GM23338 (cell line): Measurements from ENCODE around the gene YPEL4. TPM values are rescaled to one million over a fixed set of nuclear protein-coding genes. Genes with fewer than 3 reads are reported as not detected.

ENCODE experiments used
- ATAC-seq: fragments of 200-7000 bp; cut with Tn5 transposase; 3 replicates; pipeline ENCODE4 v1.9.1; 2020
- DNase-seq: peaks from one replicate; pipeline ENCODE4 v3.0.0-alpha.2; 2015; ENCODE audit warnings: low spot score
- H2AFZ ChIP-seq: fragments of 200-600 bp; sonication (generic); 2 replicates; pipeline ENCODE4 v1.8.0; 2016; ENCODE audit warnings: antibody characterized with exemption, mild to moderate bottlenecking, moderate library complexity
- H3F3A ChIP-seq: fragments of 200-600 bp; sonication (generic); replicated peaks from 2 replicates; pipeline ENCODE4 v1.8.0; 2017; ENCODE audit warnings: antibody characterized with exemption, mixed run types, low read depth
- H3K27ac ChIP-seq: fragments of 200-600 bp; sonication (generic); 2 replicates; pipeline ENCODE4 v1.6.1; 2016; ENCODE audit warnings: low read depth
- H3K27me3 ChIP-seq: fragments of 200-600 bp; sonication (generic); 2 replicates; pipeline ENCODE4 v1.8.0; 2016; ENCODE audit warnings: mild to moderate bottlenecking, mixed run types, moderate library complexity; ENCODE audit not compliant: insufficient read depth
- H3K36me3 ChIP-seq: fragments of 200-600 bp; sonication (generic); 2 replicates; pipeline ENCODE4 v1.8.0; 2016; ENCODE audit warnings: mild to moderate bottlenecking; ENCODE audit not compliant: insufficient read depth
- H3K4me1 ChIP-seq: fragments of 200-600 bp; sonication (generic); 2 replicates; pipeline ENCODE4 v1.8.0; 2016; ENCODE audit warnings: mild to moderate bottlenecking, moderate library complexity; ENCODE audit not compliant: insufficient read depth
- H3K4me2 ChIP-seq: fragments of 200-600 bp; sonication (generic); 2 replicates; pipeline ENCODE4 v1.7.1; 2017; ENCODE audit warnings: mixed run types
- H3K4me3 ChIP-seq: fragments of 200-600 bp; sonication (generic); 2 replicates; pipeline ENCODE4 v1.6.1; 2016; ENCODE audit warnings: mixed run types
- H3K79me2 ChIP-seq: fragments of 200-600 bp; sonication (generic); replicated peaks from 2 replicates; pipeline ENCODE4 v1.8.0; 2017; ENCODE audit warnings: mild to moderate bottlenecking; ENCODE audit not compliant: insufficient read depth
- H3K9me2 ChIP-seq: fragments of 200-600 bp; sonication (generic); 2 replicates; pipeline ENCODE4 v1.8.0; 2017; ENCODE audit not compliant: insufficient read depth
- H4K20me1 ChIP-seq: fragments of 200-600 bp; sonication (generic); replicated peaks from 2 replicates; pipeline ENCODE4 v1.8.0; 2017; ENCODE audit warnings: mild to moderate bottlenecking; ENCODE audit not compliant: insufficient read depth
- H3K27ac Mint-ChIP-seq: 2 replicates; pipeline ENCODE4 v1.8.0; 2020; ENCODE audit warnings: inconsistent platforms, mild to moderate bottlenecking, moderate library complexity, mixed read lengths
- H3K27me3 Mint-ChIP-seq: 3 replicates; pipeline ENCODE4 v1.8.0; 2022; ENCODE audit warnings: low read depth, mild to moderate bottlenecking, moderate library complexity, mixed read lengths, inconsistent platforms; ENCODE audit not compliant: insufficient read depth, poor library complexity
- H3K36me3 Mint-ChIP-seq: 3 replicates; pipeline ENCODE4 v1.8.0; 2021; ENCODE audit warnings: low read depth, mild to moderate bottlenecking, inconsistent platforms, moderate library complexity, mixed read lengths
- H3K4me1 Mint-ChIP-seq: 3 replicates; pipeline ENCODE4 v1.8.0; 2020; ENCODE audit warnings: mild to moderate bottlenecking, inconsistent platforms, mixed read lengths
- H3K4me3 Mint-ChIP-seq: 3 replicates; pipeline ENCODE4 v1.8.0; 2021; ENCODE audit warnings: moderate library complexity, mild to moderate bottlenecking, inconsistent platforms, mixed read lengths
- H3K9me3 Mint-ChIP-seq: 3 replicates; pipeline ENCODE4 v1.8.0; 2020; ENCODE audit warnings: moderate library complexity, mild to moderate bottlenecking, inconsistent platforms, mixed read lengths
- CREB1 ChIP-seq: fragments of 250-450 bp; sonication (Bioruptor Pico); IDR thresholded peaks from 2 replicates; pipeline ENCODE4 v1.5.0; 2020; ENCODE audit warnings: low read depth, mild to moderate bottlenecking, moderate library complexity
- CTCF ChIP-seq, 2 experiments: fragments of 200-600 bp in 1 of 2; sonication (generic) in 1 of 2; conservative IDR thresholded peaks; 2 replicates each; pipeline versions ENCODE4 v1.5.1 to v1.6.1; 2016 to 2017; ENCODE audit warnings: antibody characterized with exemption in 2 of 2, low read depth in 2 of 2, mild to moderate bottlenecking in 2 of 2, moderate library complexity in 1 of 2
- ETS1 ChIP-seq: IDR thresholded peaks from 2 replicates; pipeline ENCODE4 v1.6.1; 2016; ENCODE audit warnings: antibody characterized with exemption
- EZH2phosphoT487 ChIP-seq: fragments of 200-600 bp; sonication (generic); IDR thresholded peaks from one replicate; pipeline ENCODE4 v1.8.1; 2018; ENCODE audit warnings: antibody characterized with exemption; ENCODE audit not compliant: unreplicated experiment
- JUNB ChIP-seq: IDR thresholded peaks from one replicate; pipeline ENCODE4 v1.6.1; 2016; ENCODE audit warnings: antibody characterized with exemption; ENCODE audit not compliant: unreplicated experiment
- POLR2AphosphoS5 ChIP-seq: IDR thresholded peaks from 2 replicates; pipeline ENCODE4 v1.6.1; 2016; ENCODE audit warnings: antibody characterized with exemption, low read depth
- REST ChIP-seq: IDR thresholded peaks from one replicate; pipeline ENCODE4 v1.6.1; 2018; ENCODE audit warnings: antibody characterized with exemption; ENCODE audit not compliant: unreplicated experiment
- STAT1 ChIP-seq: IDR thresholded peaks from one replicate; pipeline ENCODE4 v1.6.1; 2016; ENCODE audit warnings: antibody characterized with exemption; ENCODE audit not compliant: unreplicated experiment
- ZNF114 ChIP-seq: fragments of 250-450 bp; sonication (Bioruptor Pico); IDR thresholded peaks from 2 replicates; pipeline ENCODE4 v1.5.0; 2020; ENCODE audit warnings: mild to moderate bottlenecking, moderate library complexity
- ZNF331 ChIP-seq: fragments of 250-450 bp; sonication (Bioruptor Pico); IDR thresholded peaks from 2 replicates; pipeline ENCODE4 v1.5.0; 2020; ENCODE audit warnings: low read depth, mild to moderate bottlenecking, moderate library complexity
- polyA plus RNA-seq: library from polyadenylated mRNA; unstranded; fragments of >200 nt; fragmentation: Nextera tagmentation; extraction: Ambion mirVana; gene quantifications from 2 replicates; pipeline ENCODE4 v1.2.1, GENCODE V29; 2016
- total RNA-seq: library from RNA; depleted of rRNA; stranded (reverse); fragments of >200 nt; shearing (Covaris generic); gene quantifications from 2 replicates; pipeline ENCODE4 v1.2.3, GENCODE V29; 2014

The YPEL4 gene
- total and polyA plus RNA-seq, 2 experiments from 2014 or later: 1.1 TPM; not detected in 1

- Histone ChIP-seq H3K36me3 (peaks cover 9% of the 10 kb centered on the region), H3K9me2 (no peaks in the 10 kb centered on the region), H3K4me3 (no peak overlapping the region), H3K79me2 (peaks cover 75% of the 10 kb centered on the region), H3K4me1 (peaks cover 20% of the 10 kb centered on the region), H3K4me2 (no peak overlapping the region), H2AFZ (no peak overlapping the region), H3K27me3 (no peaks in the 10 kb centered on the region), H3K27ac (0 out of 2 replicates have a peak overlapping the region, but pooled peaks have one; percentile 50), H4K20me1 (peaks cover 16% of the 10 kb centered on the region), H3F3A (0 out of 2 replicates have a peak, but pooled peaks cover 4% of the 10 kb centered on the region)
- Mint-ChIP-seq H3K27ac (no peak overlapping the region), H3K36me3 (peaks cover 47% of the 10 kb centered on the region), H3K27me3 (no peaks in the 10 kb centered on the region), H3K4me1 (peaks cover 20% of the 10 kb centered on the region), H3K9me3 (no peaks in the 10 kb centered on the region), H3K4me3 (no peak overlapping the region)
- DNase-seq (no peak), ATAC-seq (no peak)
- TF ChIP-seq STAT1 (no peak), ZNF114 (no peak), JUNB (no peak), REST (no peak), ETS1 (no peak), CREB1 (no peak), POLR2AphosphoS5 (no peak), ZNF331 (CRISPR knock-in tag) (no peak), EZH2phosphoT487 (no peak), CTCF (conservative IDR thresholded peaks at IDR 0.05; ENCODE audit: low read depth in 2 of 2) (no peak)
Measured at GRCh38 chr11:57679396-57679795, 29.7 kb upstream of the YPEL4 start.
